Tibial artery (tissue), 4 donors: Measurements from ENCODE around the gene HID1.

ENCODE experiments used
- DNase-seq, 2 donors: peaks; one replicate each; pipeline ENCODE4 v3.0.0-alpha.2; 2019
- H3K27ac ChIP-seq, 2 donors: fragments of 200-600 bp; sonication (generic) in 1 of 2; 1 replicate in 1 of 2; 2 replicates in 1 of 2; pipeline ENCODE4 v1.5.1; 2018 to 2019; ENCODE audit warnings: mild to moderate bottlenecking in 1 of 2
- H3K27me3 ChIP-seq, 2 donors: fragments of 200-600 bp; sonication (generic) in 1 of 2; one replicate each; pipeline versions ENCODE4 v1.5.1 to v1.6.0; 2016 to 2019
- H3K36me3 ChIP-seq, 3 donors: fragments of 200-600 bp; sonication (generic) in 2 of 3; one replicate each; pipeline ENCODE4 v1.5.1; 2016 to 2019; ENCODE audit warnings: mild to moderate bottlenecking in 2 of 3
- H3K4me1 ChIP-seq, 4 donors: fragments of 200-600 bp; sonication (generic) in 2 of 4; 1 replicate in 3 of 4; 2 replicates in 1 of 4; pipeline ENCODE4 v1.5.1; 2016 to 2019
- H3K4me3 ChIP-seq, 2 donors: fragments of 200-600 bp; sonication (generic) in 1 of 2; 1 replicate in 1 of 2; 2 replicates in 1 of 2; pipeline ENCODE4 v1.5.1; 2018 to 2019; ENCODE audit warnings: mild to moderate bottlenecking in 2 of 2
- H3K9me3 ChIP-seq, 3 donors: fragments of 200-600 bp; sonication (generic) in 1 of 3; one replicate each; pipeline ENCODE4 v1.5.1; 2016 to 2019
- CTCF ChIP-seq, 2 experiments: fragments of 200-600 bp in 1 of 2; fragments of 450-650 bp in 1 of 2; IDR thresholded peaks; one replicate each; pipeline ENCODE4 v1.5.1; 2017 to 2019; ENCODE audit warnings: antibody characterized with exemption in 2 of 2, mild to moderate bottlenecking in 1 of 2, moderate library complexity in 1 of 2
- intact Hi-C: fragments of 100-400 bp; cut with DNase I; formaldehyde crosslinking; loops from one replicate; pipeline ENCODE4 v1.15.0; 2023; ENCODE audit warnings: low total_unique reads

HID1 gene

DNA sequence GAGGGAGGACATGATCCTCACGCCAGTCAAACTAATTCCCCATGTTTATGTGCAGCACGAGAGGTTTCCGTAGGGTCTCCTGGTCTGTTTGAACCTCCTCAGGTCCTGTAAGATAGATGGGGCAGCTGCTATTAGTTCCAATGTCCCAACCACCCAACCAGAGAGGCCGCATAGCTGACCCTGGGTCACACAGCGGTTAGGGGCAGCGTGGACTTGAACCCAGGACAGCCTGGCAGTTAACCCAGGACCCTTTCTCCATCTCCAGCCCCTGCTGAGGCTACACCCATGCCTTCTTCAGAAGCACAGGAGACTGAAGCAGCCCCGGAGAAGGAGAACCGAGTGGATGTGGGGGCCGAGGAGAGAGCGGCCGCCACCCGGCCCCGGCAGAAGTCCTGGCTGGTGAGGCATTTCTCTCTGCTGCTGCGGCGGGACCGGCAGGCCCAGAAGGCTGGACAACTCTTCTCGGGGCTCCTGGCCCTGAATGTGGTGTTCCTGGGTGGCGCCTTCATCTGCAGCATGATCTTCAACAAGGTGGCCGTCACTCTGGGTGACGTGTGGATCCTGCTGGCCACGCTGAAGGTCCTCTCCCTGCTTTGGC lies 31.3 kb downstream of the HID1 start:
- Histone ChIP-seq H3K4me1 (peaks cover 0 to 2% (median 1%) of the 10 kb centered on the region in 4 donors), H3K4me3 (no peak overlapping the region), H3K27me3 (peaks cover 0 to 75% of the 10 kb centered on the region in 2 donors), H3K9me3 (no peaks in the 10 kb centered on the region), H3K36me3 (no peaks in the 10 kb centered on the region), H3K27ac (no peak overlapping the region)
- intact Hi-C loops = no loop called here
- no peak for DNase-seq
- TF ChIP-seq CTCF (IDR thresholded peaks at IDR 0.05) = no peak

- peaks cover 0 to 13% (median 6%) of the 10 kb centered on the region in 4 donors for H3K4me1 ChIP-seq
- H3K27me3 ChIP-seq = peaks cover 0 to 92% of the 10 kb centered on the region in 2 donors
- no peak for TF ChIP-seq CTCF (IDR thresholded peaks at IDR 0.05)
- H3K36me3 ChIP-seq = no peaks in the 10 kb centered on the region
- no peak for DNase-seq
- intact Hi-C loops = no loop called here
- H3K27ac ChIP-seq = no peak overlapping the region
- no peak overlapping the region for H3K4me3 ChIP-seq
- H3K9me3 ChIP-seq = no peaks in the 10 kb centered on the region
These were observed 33.0 kb downstream of the HID1 start for GRCh38 chr17:74939534-74939933.

DNA sequence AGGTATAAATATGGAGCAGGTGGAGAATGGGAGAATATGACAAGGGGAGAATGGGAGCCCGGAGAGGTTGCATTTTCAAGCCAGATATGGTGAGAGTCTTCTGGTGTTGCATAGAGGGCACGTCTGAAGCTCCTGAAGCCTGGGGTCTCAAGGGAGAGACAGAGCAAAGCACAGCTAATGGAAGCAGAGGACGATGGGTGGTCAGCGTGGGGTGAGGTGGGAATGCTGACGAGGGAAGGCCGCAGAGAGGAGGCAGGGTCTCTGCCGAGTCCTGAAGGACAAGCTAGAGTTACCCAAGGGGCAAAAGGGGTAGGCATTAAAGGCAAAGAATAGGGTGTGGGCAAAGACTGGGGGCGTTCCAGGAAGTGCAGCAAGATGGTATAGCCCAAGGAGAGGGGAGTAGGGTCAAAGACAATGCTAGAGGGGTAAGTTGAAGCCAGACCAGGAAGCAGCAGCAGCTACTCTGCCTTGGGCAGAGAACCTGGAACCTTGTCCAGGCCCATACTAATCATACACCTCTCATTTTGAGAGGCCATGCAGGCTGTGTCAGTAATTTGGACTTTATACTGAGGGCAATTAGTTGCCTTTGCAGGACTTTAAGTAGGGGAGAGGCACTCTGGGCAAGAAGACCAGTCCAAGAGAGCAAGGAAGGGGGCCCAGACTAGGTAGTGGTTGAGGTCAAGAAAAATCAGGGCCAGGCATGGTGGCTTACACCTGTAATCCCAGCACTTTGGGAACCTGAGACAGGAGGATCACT lies 34.2 kb downstream of the HID1 start:
- Histone ChIP-seq H3K27me3 (peaks cover 0 to 92% of the 10 kb centered on the region in 2 donors), H3K4me1 (peaks cover 0 to 13% (median 6%) of the 10 kb centered on the region in 4 donors), H3K36me3 (no peaks in the 10 kb centered on the region), H3K27ac (no peak overlapping the region), H3K9me3 (no peaks in the 10 kb centered on the region), H3K4me3 (no peak overlapping the region)
- intact Hi-C loops = no loop called here
- DNase-seq = no peak
- TF ChIP-seq CTCF (IDR thresholded peaks at IDR 0.05) = no peak

- no peak for TF ChIP-seq CTCF (IDR thresholded peaks at IDR 0.05)
- Histone ChIP-seq H3K4me3 (no peak overlapping the region), H3K4me1 (peaks cover 0 to 13% (median 6%) of the 10 kb centered on the region in 4 donors), H3K27me3 (peaks cover 0 to 92% of the 10 kb centered on the region in 2 donors), H3K9me3 (no peaks in the 10 kb centered on the region), H3K36me3 (no peaks in the 10 kb centered on the region), H3K27ac (no peak overlapping the region)
- intact Hi-C loops = no loop called here
- no peak for DNase-seq
These were observed 35.2 kb downstream of the HID1 start for GRCh38 chr17:74937064-74938051.

GRCh38 chr17:74936470-74936799 lies 36.1 kb downstream of the HID1 start:
- Histone ChIP-seq H3K27me3 (peaks cover 0 to 86% of the 10 kb centered on the region in 2 donors), H3K9me3 (no peaks in the 10 kb centered on the region), H3K27ac (no peak overlapping the region), H3K36me3 (no peaks in the 10 kb centered on the region), H3K4me3 (no peak overlapping the region), H3K4me1 (peaks cover 0 to 13% (median 6%) of the 10 kb centered on the region in 4 donors)
- intact Hi-C loops = no loop called here
- no peak for DNase-seq
- no peak for TF ChIP-seq CTCF (IDR thresholded peaks at IDR 0.05)
